Transverse colon (tissue), 4 donors: ENCODE results near the gene ZNF391. TPM values are rescaled to one million over a fixed set of nuclear protein-coding genes. Genes with fewer than 3 reads are reported as not detected.

Experiments
- DNase-seq: peaks from one replicate; pipeline ENCODE4 v3.0.0-alpha.2; 2019
- H3K27ac ChIP-seq, 4 donors: fragments of 200-600 bp; sonication (generic); 2 replicates each; pipeline ENCODE4 v1.5.1; 2016 to 2018; ENCODE audit warnings: inconsistent platforms in 4 of 4
- H3K27me3 ChIP-seq: fragments of 200-600 bp; sonication (generic); 2 replicates; pipeline ENCODE4 v1.5.1; 2017; ENCODE audit warnings: inconsistent platforms
- H3K36me3 ChIP-seq, 4 donors: fragments of 200-600 bp; sonication (generic); 2 replicates each; pipeline ENCODE4 v1.5.1; 2017 to 2019; ENCODE audit warnings: inconsistent platforms in 4 of 4
- H3K4me1 ChIP-seq, 4 donors: fragments of 200-600 bp; sonication (generic); 2 replicates each; pipeline ENCODE4 v1.5.1; 2017 to 2020; ENCODE audit warnings: inconsistent platforms in 4 of 4
- H3K4me3 ChIP-seq, 4 donors: fragments of 200-600 bp; sonication (generic); 1 replicate in 1 of 4; 2 replicates in 3 of 4; pipeline versions ENCODE4 v1.5.1 to v1.6.1; 2017 to 2019; ENCODE audit warnings: inconsistent platforms in 4 of 4
- H3K9me3 ChIP-seq, 2 donors: fragments of 200-600 bp; sonication (generic); 2 replicates each; pipeline ENCODE4 v1.5.1; 2017 to 2019; ENCODE audit warnings: inconsistent platforms in 2 of 2
- CTCF ChIP-seq, 5 experiments: fragments of 200-600 bp in 3 of 5; fragments of 450-650 bp in 2 of 5; sonication (generic) in 3 of 5; IDR thresholded peaks; 1 replicate in 2 of 5; 2 replicates in 3 of 5; pipeline ENCODE4 v1.5.1; 2016 to 2017; ENCODE audit warnings: antibody characterized with exemption in 5 of 5, inconsistent platforms in 3 of 5, mild to moderate bottlenecking in 2 of 5, moderate library complexity in 1 of 5
- EP300 ChIP-seq: sonication (generic); formaldehyde crosslinking; IDR thresholded peaks from one replicate; pipeline ENCODE4 v1.6.1; 2017; ENCODE audit warnings: antibody characterized with exemption, low read depth
- POLR2A ChIP-seq: fragments of 450-650 bp; IDR thresholded peaks from one replicate; pipeline ENCODE4 v1.6.1; 2016; ENCODE audit warnings: antibody characterized with exemption, mild to moderate bottlenecking, moderate library complexity
- POLR2AphosphoS5 ChIP-seq, 3 donors: sonication (generic); formaldehyde crosslinking; IDR thresholded peaks; one replicate each; pipeline ENCODE4 v1.6.1; 2016; ENCODE audit warnings: antibody characterized with exemption in 3 of 3
- WGBS, 2 donors: methylation state at CpG; one replicate each; pipeline ENCODE4 v1.1.5; 2018; ENCODE audit warnings: low coverage in 1 of 2; 5-methylcytosine and 5-hydroxymethylcytosine counted together
- in situ Hi-C, 4 donors: fragments of 200-750 bp; cut with MboI; loops; one replicate each; pipeline versions ENCODE4 v1.15.0 to v1.15.1; 2017; ENCODE audit warnings: low sequenced_read_pairs in 3 of 4, low pct_ligation_motif_present in 1 of 4, low pct_unique_long_range_greater_than_20kb in 1 of 4
- intact Hi-C: fragments of 100-400 bp; cut with DNase I; formaldehyde crosslinking; loops from one replicate; pipeline ENCODE4 v1.15.1; 2023; ENCODE audit warnings: low total_unique reads
- total RNA-seq, 4 donors: library from RNA; depleted of rRNA; stranded (reverse); fragments of >200 nt; gene quantifications; one replicate each; pipeline ENCODE4 v1.1.0, GENCODE V29; 2016

The ZNF391 gene
- total RNA-seq, 4 donors from 2014 or later, result 0.75 to 2.4 (median 1.2) TPM; not detected in 1

- no peaks in the 10 kb centered on the region for H3K9me3 ChIP-seq
- H3K27ac ChIP-seq, result no peak overlapping the region
- no peak for DNase-seq
- 68 to 85% methylated on average over 4 of the region's 4 CpGs for WGBS, 2 donors
- intact Hi-C loops, result no loop called here
- no peaks in the 10 kb centered on the region for H3K27me3 ChIP-seq
- TF ChIP-seq POLR2A (no peak), EP300 (no peak), CTCF (IDR thresholded peaks at IDR 0.05) (no peak), POLR2AphosphoS5 (IDR thresholded peaks at IDR 0.05) (no peak)
- no peaks in the 10 kb centered on the region for H3K36me3 ChIP-seq
- H3K4me3 ChIP-seq, result no peak overlapping the region
- in situ Hi-C loops, result no loop called here
- H3K4me1 ChIP-seq, result peaks cover 0 to 3% (median 2%) of the 10 kb centered on the region in 4 donors
Observed at GRCh38 chr6:27383011-27383410, 5.5 kb upstream of the ZNF391 start.

DNA sequence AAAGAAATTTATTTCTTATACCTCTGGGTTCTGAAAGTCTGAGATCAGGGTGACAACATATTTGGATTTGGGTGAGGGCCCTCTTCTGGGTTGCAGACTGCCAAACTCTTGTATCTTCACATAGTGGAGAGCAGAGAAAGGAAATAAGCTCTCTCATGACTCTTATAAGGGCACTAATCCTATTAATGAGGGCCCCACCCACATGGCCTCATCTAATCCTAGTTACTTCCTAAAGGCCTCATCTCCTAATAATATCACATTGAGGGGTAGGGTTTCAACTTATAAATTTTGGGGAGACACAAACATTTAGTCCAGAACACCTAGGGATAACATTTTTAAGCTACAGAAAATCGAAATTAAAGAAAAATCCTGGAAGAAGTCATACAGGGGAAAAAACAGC is 5.1 kb upstream of the ZNF391 start:
- Histone ChIP-seq H3K9me3 (no peaks in the 10 kb centered on the region), H3K36me3 (no peaks in the 10 kb centered on the region), H3K4me3 (no peak overlapping the region), H3K27me3 (no peaks in the 10 kb centered on the region), H3K27ac (no peak overlapping the region), H3K4me1 (peaks cover 0 to 6% (median 5%) of the 10 kb centered on the region in 4 donors)
- in situ Hi-C loops, result no loop called here
- intact Hi-C loops, result no loop called here
- TF ChIP-seq POLR2AphosphoS5 (IDR thresholded peaks at IDR 0.05) (no peak), EP300 (no peak), CTCF (IDR thresholded peaks at IDR 0.05) (no peak), POLR2A (no peak)
- no peak for DNase-seq
- WGBS, 2 donors, result 78 to 82% methylated on average over 1 of the region's 1 CpG

DNA sequence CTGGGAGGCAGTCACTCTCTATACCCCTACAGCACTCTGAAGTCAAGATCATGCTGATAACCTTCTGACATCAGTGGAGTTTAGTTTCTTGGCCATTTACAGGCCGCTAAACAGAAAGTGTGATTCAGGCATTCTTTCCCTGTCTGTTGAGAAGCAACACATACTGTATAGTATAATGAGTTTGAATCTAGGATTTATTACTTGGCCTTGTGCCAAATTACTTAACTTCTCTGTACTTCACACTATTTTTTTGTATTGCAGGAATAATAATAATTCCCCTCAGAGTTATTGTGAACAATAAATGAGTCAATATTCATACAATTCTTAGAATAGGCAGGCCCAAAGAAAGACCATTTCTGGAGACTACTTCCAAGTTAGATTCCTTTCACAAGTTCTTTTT is 4.1 kb downstream of the ZNF391 start:
- no peak overlapping the region for H3K27ac ChIP-seq
- no peaks in the 10 kb centered on the region for H3K36me3 ChIP-seq
- no peaks in the 10 kb centered on the region for H3K9me3 ChIP-seq
- no peak for TF ChIP-seq POLR2A
- TF ChIP-seq CTCF (IDR thresholded peaks at IDR 0.05), result no peak
- no peak for DNase-seq
- H3K4me1 ChIP-seq, result peaks cover 0 to 11% (median 5%) of the 10 kb centered on the region in 4 donors
- intact Hi-C loops (no loop called here), in situ Hi-C loops (no loop called here)
- H3K4me3 ChIP-seq, result no peak overlapping the region
- no peaks in the 10 kb centered on the region for H3K27me3 ChIP-seq
- 79 to 86% methylated on average over 1 of the region's 1 CpG for WGBS, 2 donors

GRCh38 chr6:27394073-27394472 is 5.5 kb downstream of the ZNF391 start:
- Histone ChIP-seq H3K27me3 (no peaks in the 10 kb centered on the region), H3K9me3 (no peaks in the 10 kb centered on the region), H3K36me3 (peaks cover 0 to 3% (median 0%) of the 10 kb centered on the region in 4 donors), H3K4me3 (no peak overlapping the region), H3K4me1 (peaks cover 0 to 4% (median 0%) of the 10 kb centered on the region in 4 donors), H3K27ac (no peak overlapping the region)
- no peak for DNase-seq
- in situ Hi-C loops, result no loop called here
- WGBS, 2 donors, result 89 to 96% methylated on average over 1 of the region's 1 CpG
- no peak for TF ChIP-seq POLR2AphosphoS5 (IDR thresholded peaks at IDR 0.05)
- TF ChIP-seq CTCF (IDR thresholded peaks at IDR 0.05), result no peak
- TF ChIP-seq EP300, result no peak
- TF ChIP-seq POLR2A, result no peak
- intact Hi-C loops, result no loop called here
